Occipital lobe (tissue), 2 donors: ENCODE data around the gene TLK2. TPM values are rescaled to one million over a fixed set of nuclear protein-coding genes. Genes with fewer than 3 reads are reported as not detected.
"Not testable (repeated sequence)": the region's sequence is repeated elsewhere in the genome, so short reads cannot be mapped to it uniquely, and the experiment has no call there.

Source experiments
- DNase-seq: peaks from one replicate; lab custom pipeline; 2025; lab: John Stamatoyannopoulos, UW
- total RNA-seq: library from RNA; depleted of rRNA; stranded (reverse); fragments of >200 nt; gene quantifications from one replicate; pipeline ENCODE4 v1.2.3, GENCODE V29; 2014

Gene TLK2
- total RNA-seq, 1 donor from 2014 or later = 63.5 TPM

DNA sequence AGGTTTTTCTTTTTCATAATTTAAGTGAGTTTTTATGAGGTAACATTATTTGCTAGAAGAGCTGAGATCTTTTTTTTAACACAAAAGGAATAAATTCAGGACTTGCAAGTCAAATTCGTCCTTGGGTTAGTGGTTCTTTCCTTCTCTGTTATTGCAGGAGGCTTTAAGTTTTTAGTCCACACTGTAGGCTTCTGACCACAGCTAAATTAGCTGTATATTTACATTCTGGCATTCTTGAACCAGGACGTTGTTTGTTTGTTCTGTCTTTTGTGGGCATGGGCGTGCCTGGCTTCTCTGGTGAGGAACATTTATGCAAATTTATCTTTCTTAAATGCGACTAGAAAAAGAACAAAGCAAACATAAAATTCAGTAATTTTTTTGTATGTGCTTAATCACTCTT is 80.3 kb downstream of the TLK2 start:
- not testable (repeated sequence) for DNase-seq

DNA sequence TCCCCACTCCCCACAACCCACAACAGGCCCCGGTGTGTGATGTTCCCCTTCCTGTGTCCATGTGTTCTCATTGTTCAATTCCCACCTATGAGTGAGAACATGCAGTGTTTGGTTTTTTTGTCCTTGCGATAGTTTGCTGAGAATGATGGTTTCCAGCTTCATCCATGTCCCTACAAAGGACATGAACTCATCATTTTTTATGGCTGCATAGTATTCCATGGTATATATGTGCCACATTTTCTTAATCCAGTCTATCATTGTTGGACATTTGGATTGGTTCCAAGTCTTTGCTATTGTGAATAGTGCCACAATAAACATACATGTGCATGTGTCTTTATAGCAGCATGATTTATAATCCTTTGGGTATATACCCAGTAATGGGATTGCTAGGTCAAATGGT is 82.3 kb downstream of the TLK2 start:
- DNase-seq = not testable (repeated sequence)

DNA sequence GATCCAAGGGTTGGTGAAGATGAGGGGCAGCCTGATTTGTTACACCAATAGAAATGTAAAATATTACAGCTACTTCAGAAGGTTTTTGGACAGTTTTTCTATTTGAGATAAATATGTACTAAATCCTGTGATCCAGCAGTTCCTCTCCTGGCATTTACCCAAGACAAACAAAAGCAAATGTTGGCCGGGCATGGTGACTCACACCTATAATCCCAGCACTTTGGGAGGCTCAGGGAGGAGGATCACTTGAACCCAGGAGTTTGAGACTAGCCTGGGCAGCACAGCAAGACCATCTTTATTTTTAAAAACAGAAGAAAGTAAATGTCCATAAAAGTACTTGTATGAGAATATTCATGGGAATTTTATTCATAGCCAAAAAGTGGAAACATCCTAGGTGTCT is 84.0 kb downstream of the TLK2 start:
- no peak for DNase-seq

DNA sequence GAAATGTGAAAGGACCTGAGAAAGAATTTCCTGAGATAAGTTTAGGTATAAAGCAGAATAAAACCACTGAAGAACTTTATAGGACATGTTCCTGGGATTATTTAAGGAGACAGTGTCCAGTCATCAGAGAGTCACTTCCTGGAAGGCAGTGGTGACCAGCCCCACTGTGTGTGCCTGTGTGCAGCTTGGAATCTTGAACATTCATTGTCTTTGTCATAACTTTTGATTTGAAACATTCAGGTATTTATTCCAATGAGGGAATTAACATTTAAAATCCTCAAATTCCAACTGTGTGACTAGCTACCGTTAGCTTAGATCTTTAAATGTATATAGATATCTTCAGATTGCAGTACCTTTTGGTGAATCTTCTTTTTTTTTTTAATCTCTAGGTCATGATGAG is 87.2 kb downstream of the TLK2 start:
- DNase-seq = no peak

DNA sequence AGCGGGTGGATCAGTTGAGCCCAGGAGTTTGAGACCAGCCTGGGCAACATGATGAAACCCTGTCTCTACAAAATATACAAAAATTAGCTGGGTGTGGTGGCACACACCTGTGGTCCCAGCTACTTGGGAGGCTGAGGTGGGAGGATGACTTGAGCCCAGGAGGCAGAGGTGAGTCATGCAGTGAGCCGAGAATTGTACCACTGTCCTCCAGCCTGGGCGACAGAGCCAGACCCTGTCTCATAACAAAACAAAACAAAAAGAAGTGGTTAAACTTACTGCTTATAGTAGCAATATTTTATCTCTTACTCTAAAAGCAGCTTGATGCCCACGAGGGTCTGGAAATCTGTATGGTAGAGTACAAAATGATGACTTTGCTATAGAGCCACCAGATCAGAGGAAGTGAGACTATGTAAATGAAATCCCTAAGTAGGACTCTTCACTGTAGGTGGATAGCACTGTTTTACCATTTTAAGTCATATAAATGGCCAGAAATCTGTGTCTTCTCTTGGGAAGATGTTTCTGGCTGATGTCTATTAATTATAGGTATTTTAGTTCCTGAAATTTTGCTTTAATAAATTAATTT is 88.5 kb downstream of the TLK2 start:
- no peak for DNase-seq

DNA sequence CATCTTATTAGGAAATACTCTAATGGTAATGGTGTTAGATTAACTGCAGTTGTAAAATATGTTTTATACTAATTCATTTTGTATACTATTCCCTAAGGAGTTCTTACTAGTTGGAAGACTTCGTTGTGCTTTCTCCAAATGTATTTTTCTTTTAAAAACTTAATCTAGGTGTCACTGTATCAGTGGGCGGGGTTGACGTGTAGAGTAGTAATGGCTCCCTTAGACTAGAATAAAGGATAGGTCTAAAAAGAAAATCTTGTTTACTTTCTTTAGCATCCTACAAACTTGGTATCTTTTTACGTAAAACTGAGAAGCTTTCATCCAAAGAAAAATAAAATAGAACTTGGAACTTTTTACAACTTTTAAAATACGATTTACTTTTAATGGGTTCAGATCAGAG is 93.9 kb downstream of the TLK2 start:
- no peak for DNase-seq

DNA sequence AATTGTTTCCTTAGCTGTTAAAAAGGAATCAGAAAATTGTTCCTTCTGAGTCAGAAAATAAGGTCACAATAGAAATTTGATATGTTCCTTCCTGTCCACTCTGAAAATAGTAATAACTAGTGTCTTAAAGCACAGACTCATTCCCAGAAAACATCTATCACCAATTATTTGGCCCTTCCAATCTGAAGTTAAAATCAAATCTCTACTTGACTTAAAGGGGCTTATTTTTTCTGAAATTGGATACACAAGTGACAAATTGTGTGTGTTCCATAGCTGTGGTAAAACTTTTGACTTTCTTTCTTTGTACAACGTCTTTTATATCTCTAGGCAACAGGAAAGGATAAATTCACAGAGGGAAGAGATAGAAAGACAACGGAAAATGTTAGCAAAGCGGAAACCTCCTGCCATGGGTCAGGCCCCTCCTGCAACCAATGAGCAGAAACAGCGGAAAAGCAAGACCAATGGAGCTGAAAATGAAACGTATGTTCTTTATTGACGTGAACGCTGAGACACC is 94.3 kb downstream of the TLK2 start:
- no peak for DNase-seq

DNA sequence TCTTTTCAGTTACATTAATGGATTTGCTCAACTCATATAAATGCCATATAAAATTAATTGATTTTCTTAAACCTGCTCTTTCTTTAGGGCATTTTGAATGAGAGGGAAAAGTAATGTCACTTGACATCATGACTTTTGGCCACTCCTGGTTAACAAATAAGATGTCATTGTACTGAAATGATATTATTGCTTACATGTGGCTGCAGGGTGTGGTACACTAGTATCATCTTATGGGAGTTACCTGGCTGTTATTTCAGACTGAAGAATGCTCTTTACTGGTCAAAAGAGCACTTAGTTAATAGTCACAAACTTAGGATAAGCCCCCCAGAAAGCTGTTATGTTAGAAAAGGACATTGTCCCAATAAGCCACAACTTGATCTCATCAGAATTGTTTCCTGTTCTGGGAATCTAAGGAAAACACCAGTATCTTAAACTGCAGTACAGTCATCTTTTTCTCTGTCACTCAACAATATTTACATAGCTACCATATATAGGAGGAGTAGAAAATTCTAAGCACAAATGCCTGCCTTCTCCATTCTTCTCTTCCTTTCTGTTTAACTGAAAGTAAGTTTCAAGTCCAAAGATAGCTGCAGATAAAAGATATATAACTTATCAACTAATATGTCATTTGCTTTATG is 95.0 kb downstream of the TLK2 start:
- no peak for DNase-seq

DNA sequence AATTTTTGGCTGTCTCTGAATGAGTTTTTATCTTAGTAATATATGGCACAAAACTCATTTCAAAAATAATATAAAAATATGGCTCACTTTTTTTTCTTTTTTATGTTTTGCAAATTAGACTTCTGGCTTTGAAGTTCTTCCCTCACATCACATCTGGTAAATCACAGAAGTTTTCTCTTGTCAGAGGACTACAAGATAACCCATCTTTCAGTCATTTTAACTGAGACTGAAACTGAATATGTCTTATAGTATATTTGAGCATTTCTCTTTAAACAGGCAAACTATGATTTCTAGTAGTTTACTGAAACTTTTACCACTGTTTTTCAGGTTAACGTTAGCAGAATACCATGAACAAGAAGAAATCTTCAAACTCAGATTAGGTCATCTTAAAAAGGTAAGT is 97.8 kb downstream of the TLK2 start:
- no peak for DNase-seq

DNA sequence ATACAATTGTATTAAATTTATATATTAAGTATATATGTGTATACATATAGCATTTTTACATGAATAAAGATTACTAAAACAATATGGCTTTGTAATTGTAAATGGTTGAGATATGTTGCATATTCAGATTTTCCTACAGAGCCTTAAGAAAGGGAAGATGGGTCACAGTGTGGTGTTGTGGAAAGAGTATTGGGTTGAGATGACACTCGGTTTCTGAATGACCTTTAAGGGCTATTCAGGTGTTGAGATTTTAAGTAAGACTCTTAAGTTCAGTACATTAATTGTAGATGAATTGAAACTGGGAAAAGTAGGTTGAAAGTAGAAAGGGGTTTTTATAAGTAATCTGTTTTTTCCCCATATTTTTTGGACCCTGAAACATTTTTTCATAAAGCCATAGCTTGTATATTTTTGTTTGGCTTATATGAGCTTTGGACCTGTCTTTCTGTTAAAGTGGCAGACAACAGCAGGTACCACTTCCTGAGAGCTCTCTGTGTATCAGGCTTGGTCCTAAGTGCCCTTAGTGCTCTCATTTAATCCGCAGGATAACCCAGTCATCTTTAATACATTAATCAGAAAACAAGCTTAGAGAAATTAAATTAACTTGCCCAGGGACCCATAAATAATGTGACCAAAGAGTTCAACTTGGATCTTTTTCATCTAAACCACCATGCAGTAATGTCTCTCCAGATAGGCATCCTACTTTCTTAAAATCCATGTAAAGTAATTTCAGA is 100.3 kb downstream of the TLK2 start:
- no peak for DNase-seq

DNA sequence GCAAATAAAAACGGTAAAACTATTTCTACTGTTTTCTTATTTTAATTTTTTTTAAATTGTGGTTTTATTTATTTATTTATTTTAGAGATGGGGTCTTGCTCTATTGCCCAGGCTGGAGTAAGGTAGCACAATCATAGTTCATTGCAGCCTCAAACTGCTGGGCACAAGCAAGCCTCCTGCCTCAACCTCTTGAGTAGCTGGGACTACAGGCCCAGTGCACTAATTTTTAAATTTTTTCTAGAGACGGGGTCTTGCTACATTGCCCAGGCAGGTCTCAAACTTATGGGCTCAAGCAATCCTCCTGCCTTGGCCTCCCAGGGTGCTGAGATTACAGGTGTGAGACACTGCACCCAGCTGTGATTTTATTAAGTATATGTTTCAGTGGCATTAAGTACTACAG is 102.3 kb downstream of the TLK2 start:
- no peak for DNase-seq

DNA sequence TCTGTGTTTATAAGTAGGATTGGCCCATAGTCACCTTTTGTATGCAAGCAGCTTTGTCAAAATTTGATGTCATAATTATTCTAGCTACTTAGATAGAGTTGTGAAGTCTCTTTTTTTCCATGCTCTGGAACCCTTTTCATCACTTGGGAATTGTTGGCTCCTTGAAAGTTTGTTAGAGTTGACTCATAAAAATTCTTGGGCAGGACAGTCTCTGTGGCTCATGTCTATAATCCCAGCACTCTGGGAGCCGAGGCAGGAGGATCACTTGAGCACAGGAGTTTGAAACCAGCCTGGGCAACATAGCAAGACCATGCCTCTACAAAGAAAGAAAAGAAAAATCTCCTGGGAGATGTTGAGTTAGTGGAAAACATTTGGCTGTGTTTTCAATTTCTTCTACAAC is 103.1 kb downstream of the TLK2 start:
- DNase-seq = no peak

DNA sequence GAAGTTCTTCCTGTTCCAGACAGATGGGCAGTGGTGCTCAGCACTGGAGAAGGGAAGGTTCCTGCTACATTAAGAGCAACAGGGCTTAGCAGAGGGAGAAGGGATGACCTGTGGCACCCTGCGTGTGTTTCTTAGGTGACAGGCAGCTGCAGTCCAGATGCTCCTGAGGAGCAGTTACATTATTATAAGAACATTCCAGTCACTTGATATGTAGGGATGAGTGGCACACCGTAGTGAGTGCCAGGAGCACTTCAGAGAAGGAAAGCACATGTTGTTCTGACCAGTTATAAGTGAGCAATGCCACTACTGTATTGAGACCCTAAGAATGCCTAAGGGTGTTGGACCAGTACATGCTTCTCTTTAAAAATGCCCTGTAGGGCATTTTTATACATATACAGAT is 108.9 kb downstream of the TLK2 start:
- no peak for DNase-seq

DNA sequence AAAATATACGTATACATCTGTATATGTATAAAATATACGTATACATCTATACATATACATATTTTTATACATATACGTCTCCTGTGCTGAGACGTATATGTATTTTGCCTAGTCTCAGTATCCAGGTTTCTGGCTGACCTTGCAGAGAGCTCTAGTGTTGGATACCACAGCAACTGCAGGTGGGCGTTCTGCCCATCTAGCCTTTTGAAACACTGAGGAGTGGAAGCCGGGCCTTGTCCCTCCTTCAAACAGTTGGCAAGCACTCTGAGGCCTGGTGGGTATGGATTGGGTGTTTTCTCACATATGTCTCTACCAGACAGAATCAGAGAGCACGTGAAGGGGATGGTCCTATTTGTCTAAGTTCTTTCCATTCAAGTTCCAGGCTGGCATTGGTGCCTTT is 109.5 kb downstream of the TLK2 start:
- no peak for DNase-seq

DNA sequence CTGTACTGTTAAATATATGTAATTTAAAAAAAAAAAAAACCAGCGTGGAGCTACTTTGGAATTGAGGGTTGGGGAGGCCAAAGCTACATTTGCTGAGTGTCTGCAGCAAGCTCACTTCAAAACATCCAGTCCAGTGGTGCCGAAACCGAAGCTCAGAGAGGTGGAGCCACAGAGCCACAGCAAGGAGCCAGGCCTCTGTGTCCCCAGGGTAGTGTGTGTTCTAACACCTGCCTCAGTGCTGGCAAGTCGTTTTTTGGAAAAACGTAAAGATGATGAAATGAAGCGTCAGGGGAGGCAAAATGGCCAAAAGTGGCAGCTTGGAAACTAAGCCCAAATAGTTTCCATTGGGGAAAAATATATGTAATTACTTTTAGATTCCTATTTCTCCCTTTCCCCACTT is 112.7 kb downstream of the TLK2 start:
- DNase-seq = no peak

DNA sequence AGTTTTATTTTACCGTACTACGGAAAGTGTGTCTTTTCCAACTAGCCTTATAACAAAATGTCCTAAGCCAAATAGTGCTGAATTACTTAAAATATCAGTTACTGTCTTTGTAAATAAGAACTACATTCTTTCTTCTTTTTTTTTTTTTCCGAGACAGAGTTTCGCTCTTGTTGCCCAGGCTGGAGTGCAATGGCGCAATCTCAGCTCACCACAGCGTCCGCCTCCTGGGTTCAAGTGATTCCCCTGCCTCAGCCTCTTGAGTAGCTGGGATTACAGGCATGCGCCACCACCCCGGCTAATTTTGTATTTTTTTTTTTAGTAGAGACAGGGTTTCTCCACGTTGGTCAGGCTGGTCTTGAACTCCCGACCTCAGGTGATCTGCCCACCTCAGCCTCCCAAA is 113.2 kb downstream of the TLK2 start:
- DNase-seq = not testable (repeated sequence)

DNA sequence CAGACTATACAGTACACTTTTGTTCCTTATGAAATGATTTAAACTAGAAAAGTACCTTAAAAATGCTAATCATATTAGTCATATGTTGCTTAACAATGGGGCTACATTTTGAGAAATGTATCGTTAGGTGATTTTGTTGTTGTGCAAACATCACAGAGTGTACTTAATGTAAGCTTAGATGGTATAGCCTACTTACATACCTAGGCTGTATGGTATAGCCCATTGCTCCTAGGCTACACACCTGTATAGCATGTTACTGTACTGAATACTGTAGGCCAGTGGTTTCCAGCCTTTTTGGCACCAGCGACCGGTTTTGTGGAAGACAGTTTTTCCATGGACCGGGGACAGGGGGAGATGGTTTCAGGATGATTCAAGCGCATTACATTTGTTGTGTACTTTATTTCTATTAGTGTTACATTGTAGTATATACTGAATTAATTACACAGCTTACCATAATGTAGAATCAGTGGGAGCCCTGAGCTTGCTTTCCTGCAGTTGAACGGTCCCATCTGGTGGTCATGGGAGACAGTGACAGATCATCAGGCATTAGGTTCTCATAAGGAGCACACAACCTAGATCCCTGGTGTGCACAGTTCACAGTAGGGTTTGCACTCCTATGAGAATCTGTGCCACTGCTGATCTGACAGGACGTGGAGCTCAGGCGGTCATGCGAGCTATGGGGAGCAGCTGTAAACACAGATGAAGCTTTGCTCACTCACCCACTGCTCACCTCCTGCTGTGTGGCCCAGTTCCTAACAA is 113.9 kb downstream of the TLK2 start:
- DNase-seq = no peak

DNA sequence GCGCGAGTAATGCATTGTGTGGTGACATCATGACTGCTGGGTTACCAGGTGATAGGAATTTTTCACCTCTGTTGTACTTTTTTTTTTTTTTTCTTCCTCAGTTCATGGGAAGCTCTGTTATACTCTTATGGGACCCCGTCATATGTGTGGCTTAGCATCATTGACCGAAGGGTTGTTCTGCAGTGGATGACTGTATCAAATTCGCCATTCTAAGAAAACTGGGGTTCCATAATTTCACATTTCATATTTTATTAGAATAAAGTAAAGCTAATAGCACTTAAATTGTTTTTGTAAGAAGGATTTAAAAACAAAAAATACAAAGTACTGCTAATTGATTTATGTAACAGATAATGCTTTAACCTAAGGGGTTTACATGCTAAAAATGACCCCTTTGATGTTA is 116.9 kb downstream of the TLK2 start:
- DNase-seq = no peak

DNA sequence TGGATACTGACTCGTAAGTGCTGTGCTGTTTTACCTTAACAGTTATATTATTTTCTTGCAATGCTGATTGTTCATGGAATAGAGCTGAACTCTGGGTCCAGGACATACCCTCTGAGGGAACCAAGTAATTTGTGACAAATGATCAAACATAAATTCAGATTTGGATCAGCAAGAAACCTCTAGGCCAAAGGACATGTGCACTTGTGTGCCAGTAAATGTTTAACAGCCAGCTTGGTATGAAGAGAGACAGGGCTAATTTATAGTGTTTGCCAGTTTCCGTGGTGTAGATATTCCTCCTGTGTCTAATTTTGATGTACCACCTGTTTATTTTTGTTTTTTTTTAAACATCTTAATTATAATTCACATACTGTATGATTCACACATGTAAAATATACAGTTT is 118.0 kb downstream of the TLK2 start:
- DNase-seq = no peak

DNA sequence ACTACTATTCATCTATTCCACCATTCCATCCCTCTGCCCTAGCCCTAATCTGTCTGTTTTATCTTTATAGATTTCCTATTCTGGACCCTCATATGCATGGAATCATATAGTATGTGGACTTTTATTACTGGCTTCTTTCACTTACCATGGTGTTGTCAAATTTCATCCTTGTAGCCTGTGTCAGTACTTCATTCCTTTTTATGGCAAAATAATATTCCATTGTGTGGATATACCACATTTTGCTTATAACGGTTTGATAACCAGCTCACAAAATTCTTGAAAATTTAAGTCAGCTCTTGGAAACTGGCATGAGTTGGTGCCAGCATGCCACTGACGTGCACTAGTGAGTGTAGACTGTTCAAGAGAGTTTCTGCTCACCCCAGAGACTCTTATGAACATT is 118.5 kb downstream of the TLK2 start:
- no peak for DNase-seq

DNA sequence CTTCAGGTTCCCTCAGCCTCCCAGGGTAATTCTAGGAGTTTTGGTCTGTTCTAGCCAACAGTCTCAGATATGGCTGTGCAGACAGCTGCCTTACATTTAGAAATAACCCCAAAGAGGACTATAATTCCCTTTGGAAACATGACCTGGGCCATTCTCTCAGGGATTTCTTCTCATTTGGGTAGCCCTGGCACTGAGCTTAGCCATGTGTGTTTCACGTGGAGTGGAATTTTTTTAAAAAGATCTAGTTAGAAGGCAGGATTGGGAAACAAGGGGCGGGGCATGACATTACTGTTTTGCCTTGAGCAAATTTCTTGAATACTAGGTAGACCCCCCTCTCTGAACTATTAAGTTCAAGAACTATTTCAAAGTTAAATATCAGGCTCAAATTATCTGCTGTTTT is 119.3 kb downstream of the TLK2 start:
- DNase-seq = no peak

DNA sequence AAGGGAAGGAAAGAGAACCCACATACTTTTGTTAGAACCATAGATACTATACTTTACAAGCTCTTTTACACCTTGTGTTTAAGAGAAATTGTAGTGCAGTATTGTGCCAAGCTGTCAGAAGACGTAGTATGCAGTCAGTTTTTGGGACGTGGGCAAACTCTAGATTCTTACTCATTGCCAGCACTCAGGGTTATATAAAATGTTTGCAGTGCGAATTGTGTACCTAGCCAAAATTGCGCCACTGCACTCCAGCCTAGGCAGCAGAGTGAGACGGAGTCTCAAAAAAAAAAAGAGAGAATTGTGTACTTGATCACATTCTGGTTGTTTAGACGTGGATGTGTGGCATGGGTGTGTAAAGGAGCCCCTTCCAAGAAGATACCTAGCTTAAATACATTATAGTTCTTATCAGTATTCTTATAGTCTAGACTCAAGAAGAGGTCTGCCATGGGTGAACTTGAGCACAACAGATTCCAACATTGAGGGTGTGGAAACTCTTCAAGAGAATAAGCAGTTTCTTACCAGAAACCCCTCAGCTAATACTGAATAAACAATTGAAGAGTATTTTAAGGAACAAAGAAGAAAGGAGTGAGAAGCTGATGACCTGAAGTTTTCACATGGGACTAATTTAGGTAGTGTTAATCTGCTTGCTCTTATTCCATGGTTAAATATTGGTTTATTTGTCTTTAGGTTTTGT is 121.5 kb downstream of the TLK2 start:
- DNase-seq = no peak
